ENCODE data around the gene DNMBP. TPM values are rescaled to one million over a fixed set of nuclear protein-coding genes. Genes with fewer than 3 reads are reported as not detected.

The DNMBP gene
- total RNA-seq, 3 donors from 2014 or later, result 1.0 to 1.3 (median 1.2) TPM

DNA sequence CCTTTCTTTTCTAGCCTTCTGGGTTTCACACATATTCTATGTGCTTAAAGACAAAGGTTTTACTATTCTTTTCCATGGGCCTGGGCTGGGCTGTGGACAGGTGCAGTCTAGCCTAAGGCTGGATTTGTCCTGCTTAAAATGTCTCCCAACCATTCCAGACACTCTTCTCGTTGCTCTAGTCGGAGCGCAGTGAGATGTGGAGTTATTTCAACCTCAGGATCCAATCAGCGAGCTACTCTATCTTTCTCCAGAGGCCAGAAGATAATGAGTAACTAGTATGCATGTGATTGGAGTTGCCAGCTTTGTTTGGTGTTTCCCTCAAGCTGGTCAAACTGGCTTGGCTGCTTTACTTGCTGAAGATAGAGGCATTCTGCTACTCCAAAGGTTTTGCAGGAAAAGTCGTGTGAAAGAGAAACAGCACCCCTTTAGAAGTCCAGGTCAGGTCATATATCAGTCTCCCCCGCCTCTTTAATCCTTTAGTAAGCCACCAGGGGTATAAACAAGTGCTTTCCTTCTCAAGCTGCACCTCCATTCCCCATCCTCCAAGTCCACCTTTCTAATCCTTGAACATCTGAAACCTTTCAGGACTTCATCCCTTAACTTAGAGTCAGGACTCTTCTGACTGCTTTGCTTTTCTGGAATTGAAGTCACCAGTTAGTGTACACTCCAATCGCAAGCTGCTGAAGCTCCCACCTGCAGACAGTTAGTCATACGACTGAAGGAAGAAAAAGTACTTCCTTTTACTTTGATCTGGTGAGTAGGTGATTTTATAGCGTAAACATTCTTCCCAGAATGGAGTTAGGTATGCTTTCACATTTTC, 78.8 kb downstream of the DNMBP start:
- H3K4me1 Mint-ChIP-seq (ENCODE audit: low read depth), result peaks cover 7% of the 10 kb centered on the region
- DNase-seq (no peak), ATAC-seq (no peak)
- no peaks in the 10 kb centered on the region for H3K27me3 Mint-ChIP-seq (ENCODE audit: low read depth)
- peaks cover 1% of the 10 kb centered on the region for H3K36me3 Mint-ChIP-seq (ENCODE audit: insufficient read depth)
- H3K4me3 Mint-ChIP-seq, result no peak overlapping the region
- H3K9me3 Mint-ChIP-seq, result no peaks in the 10 kb centered on the region

GRCh38 chr10:99929360-99929759, 80.4 kb downstream of the DNMBP start:
- H3K27me3 Mint-ChIP-seq (ENCODE audit: low read depth), result no peaks in the 10 kb centered on the region
- no peaks in the 10 kb centered on the region for H3K9me3 Mint-ChIP-seq
- ATAC-seq (no peak), DNase-seq (no peak)
- peaks cover 1% of the 10 kb centered on the region for H3K36me3 Mint-ChIP-seq (ENCODE audit: insufficient read depth)
- H3K4me3 Mint-ChIP-seq, result no peak overlapping the region
- H3K4me1 Mint-ChIP-seq (ENCODE audit: low read depth), result peaks cover 7% of the 10 kb centered on the region

- H3K27me3 Mint-ChIP-seq (ENCODE audit: low read depth), result no peaks in the 10 kb centered on the region
- H3K36me3 Mint-ChIP-seq (ENCODE audit: insufficient read depth), result peaks cover 5% of the 10 kb centered on the region
- no peaks in the 10 kb centered on the region for H3K9me3 Mint-ChIP-seq
- H3K4me3 Mint-ChIP-seq, result no peak overlapping the region
- ATAC-seq (no peak), DNase-seq (no peak)
- H3K4me1 Mint-ChIP-seq (ENCODE audit: low read depth), result peaks cover 7% of the 10 kb centered on the region
These were observed 81.9 kb downstream of the DNMBP start for GRCh38 chr10:99927721-99928280.

DNA sequence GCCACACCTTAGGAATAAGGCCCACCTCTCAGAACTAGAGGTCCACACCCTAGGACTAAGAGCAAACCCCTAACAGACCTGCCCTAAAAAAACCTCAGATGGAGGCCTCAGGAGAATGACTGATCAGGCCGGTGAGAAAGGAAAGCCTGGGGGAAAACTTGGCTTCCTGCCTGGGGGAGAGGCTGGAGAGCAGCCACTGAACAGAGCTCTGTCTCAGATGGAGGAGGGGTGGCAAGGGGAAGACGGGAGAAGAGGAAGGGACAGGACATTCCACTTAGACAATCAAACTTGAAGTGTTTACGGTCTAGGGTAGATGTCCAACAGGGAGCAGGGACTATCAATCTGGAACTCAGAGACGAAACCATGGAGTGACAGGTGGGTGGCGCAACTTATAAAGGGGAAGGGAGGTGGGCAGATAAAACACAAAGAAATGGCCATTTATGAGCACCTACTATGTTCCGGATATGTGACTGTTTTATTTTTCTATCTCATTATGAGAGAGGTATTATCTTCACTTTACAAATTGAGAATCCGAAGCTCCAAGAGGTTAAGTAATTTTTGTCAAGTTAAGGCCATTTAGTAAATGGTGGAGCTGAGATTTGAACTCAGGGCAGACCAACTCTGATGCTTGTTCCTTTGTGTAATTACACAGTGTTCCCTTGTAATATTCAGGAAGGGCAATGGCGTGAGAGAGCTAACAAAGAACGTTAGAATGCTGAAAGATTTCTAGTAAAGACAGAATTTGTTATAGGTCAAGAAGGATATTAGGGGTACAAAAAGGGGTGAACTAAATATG, 82.6 kb downstream of the DNMBP start:
- DNase-seq (no peak), ATAC-seq (no peak)
- H3K9me3 Mint-ChIP-seq, result no peaks in the 10 kb centered on the region
- no peak overlapping the region for H3K4me3 Mint-ChIP-seq
- H3K4me1 Mint-ChIP-seq (ENCODE audit: low read depth), result peaks cover 7% of the 10 kb centered on the region
- H3K36me3 Mint-ChIP-seq (ENCODE audit: insufficient read depth), result peaks cover 5% of the 10 kb centered on the region
- H3K27me3 Mint-ChIP-seq (ENCODE audit: low read depth), result no peaks in the 10 kb centered on the region

GRCh38 chr10:99924451-99925255, 85.1 kb downstream of the DNMBP start:
- Mint-ChIP-seq H3K9me3 (no peaks in the 10 kb centered on the region), H3K4me1 (ENCODE audit: low read depth) (peaks cover 3% of the 10 kb centered on the region), H3K27me3 (ENCODE audit: low read depth) (no peaks in the 10 kb centered on the region), H3K4me3 (no peak overlapping the region), H3K36me3 (ENCODE audit: insufficient read depth) (peaks cover 8% of the 10 kb centered on the region)
- no peak for DNase-seq
- ATAC-seq, result no peak

DNA sequence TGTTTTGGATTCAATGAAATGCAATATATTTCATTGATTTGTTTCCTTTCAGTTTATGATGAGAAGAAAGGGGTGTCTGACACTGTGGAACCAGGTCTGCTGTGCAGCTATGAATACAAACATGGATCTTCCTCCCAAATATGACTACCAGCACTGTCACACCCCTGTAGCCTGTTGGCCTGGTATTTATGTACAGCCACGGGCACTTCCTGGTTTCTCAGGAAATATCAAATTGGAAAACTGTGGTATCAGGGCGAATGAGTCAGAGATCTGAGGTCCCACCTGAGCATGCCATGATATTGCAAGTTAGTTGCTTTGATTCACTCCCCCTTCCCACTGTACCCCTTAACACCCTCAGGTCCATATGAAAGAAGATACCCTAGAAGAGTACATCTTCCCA, 87.8 kb downstream of the DNMBP start:
- no peak overlapping the region for H3K4me3 Mint-ChIP-seq
- H3K9me3 Mint-ChIP-seq, result no peaks in the 10 kb centered on the region
- no peak for DNase-seq
- H3K4me1 Mint-ChIP-seq (ENCODE audit: low read depth), result no peaks in the 10 kb centered on the region
- no peak for ATAC-seq
- H3K27me3 Mint-ChIP-seq (ENCODE audit: low read depth), result no peaks in the 10 kb centered on the region
- peaks cover 8% of the 10 kb centered on the region for H3K36me3 Mint-ChIP-seq (ENCODE audit: insufficient read depth)

- H3K27me3 Mint-ChIP-seq (ENCODE audit: low read depth), result no peaks in the 10 kb centered on the region
- no peak overlapping the region for H3K4me3 Mint-ChIP-seq
- ATAC-seq (no peak), DNase-seq (no peak)
- H3K36me3 Mint-ChIP-seq (ENCODE audit: insufficient read depth), result peaks cover 6% of the 10 kb centered on the region
- no peaks in the 10 kb centered on the region for H3K4me1 Mint-ChIP-seq (ENCODE audit: low read depth)
- no peaks in the 10 kb centered on the region for H3K9me3 Mint-ChIP-seq
These were observed 88.8 kb downstream of the DNMBP start for GRCh38 chr10:99920901-99921300.

- no peak overlapping the region for H3K4me3 Mint-ChIP-seq
- ATAC-seq (no peak), DNase-seq (no peak)
- H3K36me3 Mint-ChIP-seq (ENCODE audit: insufficient read depth), result peaks cover 6% of the 10 kb centered on the region
- no peaks in the 10 kb centered on the region for H3K27me3 Mint-ChIP-seq (ENCODE audit: low read depth)
- H3K4me1 Mint-ChIP-seq (ENCODE audit: low read depth), result no peaks in the 10 kb centered on the region
- H3K9me3 Mint-ChIP-seq, result no peaks in the 10 kb centered on the region
These were observed 89.3 kb downstream of the DNMBP start for GRCh38 chr10:99920486-99920885.

DNA sequence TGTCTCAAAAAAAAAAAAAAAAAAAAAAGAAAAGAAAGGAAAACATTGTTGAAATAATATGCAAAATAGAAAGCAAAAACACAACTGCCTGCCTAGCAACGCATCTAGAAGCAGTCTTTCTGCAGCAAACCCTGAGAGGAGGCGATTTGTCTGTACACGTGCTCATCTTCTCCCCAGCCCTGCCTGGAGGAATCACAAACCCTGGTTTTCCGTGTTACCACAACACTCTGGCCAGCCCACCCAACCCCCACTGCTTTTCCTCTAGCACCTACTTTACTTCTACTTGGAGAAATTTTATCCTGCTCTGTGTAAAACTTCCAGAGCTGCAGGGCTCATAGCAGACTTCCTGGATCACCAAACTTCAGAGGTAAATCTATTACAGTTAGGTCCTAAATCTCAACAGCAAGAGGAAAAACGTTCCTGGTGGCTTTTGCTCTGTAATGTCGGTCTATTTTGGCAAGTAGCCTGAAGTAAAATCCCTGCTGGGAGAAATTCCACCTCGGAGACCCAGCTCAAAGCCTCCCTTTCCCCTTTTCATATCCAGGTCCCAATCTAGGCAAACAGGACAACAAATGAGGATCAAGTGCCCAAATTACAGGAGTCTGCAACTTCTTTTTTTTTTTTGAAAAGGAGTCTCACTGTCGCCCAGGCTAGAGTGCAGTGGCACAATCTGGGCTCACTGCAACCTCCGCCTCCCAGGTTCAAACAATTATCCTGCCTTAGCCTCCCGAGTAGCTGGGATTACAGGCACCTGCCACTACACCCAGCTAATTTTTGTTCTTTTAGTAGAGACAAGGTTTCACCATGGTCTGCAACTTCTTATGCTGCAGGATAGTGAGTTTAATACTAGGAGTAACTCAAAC, 91.6 kb downstream of the DNMBP start:
- no peak for DNase-seq
- no peak for ATAC-seq
- peaks cover 2% of the 10 kb centered on the region for H3K36me3 Mint-ChIP-seq (ENCODE audit: insufficient read depth)
- no peak overlapping the region for H3K4me3 Mint-ChIP-seq
- no peaks in the 10 kb centered on the region for H3K9me3 Mint-ChIP-seq
- no peaks in the 10 kb centered on the region for H3K27me3 Mint-ChIP-seq (ENCODE audit: low read depth)
- H3K4me1 Mint-ChIP-seq (ENCODE audit: low read depth), result no peaks in the 10 kb centered on the region

- no peaks in the 10 kb centered on the region for H3K27me3 Mint-ChIP-seq (ENCODE audit: low read depth)
- no peak for DNase-seq
- no peak for ATAC-seq
- no peaks in the 10 kb centered on the region for H3K4me1 Mint-ChIP-seq (ENCODE audit: low read depth)
- peaks cover 2% of the 10 kb centered on the region for H3K36me3 Mint-ChIP-seq (ENCODE audit: insufficient read depth)
- no peaks in the 10 kb centered on the region for H3K9me3 Mint-ChIP-seq
- H3K4me3 Mint-ChIP-seq, result no peak overlapping the region
These were observed 93.0 kb downstream of the DNMBP start for GRCh38 chr10:99916776-99917175.

GRCh38 chr10:99915414-99915813, 94.3 kb downstream of the DNMBP start:
- DNase-seq, result no peak
- Mint-ChIP-seq H3K36me3 (ENCODE audit: insufficient read depth) (no peaks in the 10 kb centered on the region), H3K27me3 (ENCODE audit: low read depth) (no peaks in the 10 kb centered on the region), H3K9me3 (no peaks in the 10 kb centered on the region), H3K4me3 (no peak overlapping the region), H3K4me1 (ENCODE audit: low read depth) (no peaks in the 10 kb centered on the region)
- ATAC-seq, result no peak

DNA sequence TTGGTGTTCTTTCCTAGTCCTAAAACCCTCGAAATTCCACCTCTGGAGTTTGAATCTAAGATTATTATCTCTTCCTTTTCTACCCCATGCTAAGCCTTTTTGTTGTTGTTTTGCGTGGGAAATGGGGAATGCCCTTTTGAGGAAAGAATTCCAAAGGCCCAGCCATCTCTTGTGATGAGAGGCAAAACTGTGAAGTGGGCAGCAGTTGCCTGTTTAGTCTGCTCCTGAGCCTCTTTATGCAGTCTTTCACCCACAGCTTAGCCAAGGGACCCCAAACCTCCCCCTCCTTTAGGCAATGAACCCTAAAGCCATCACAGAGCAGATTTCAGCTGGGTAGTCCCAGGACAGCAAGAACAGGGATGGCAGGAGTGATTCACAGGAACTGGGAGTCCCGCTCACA, 95.5 kb downstream of the DNMBP start:
- no peaks in the 10 kb centered on the region for H3K9me3 Mint-ChIP-seq
- H3K36me3 Mint-ChIP-seq (ENCODE audit: insufficient read depth), result no peaks in the 10 kb centered on the region
- no peak for DNase-seq
- no peak overlapping the region for H3K4me3 Mint-ChIP-seq
- ATAC-seq, result no peak
- H3K27me3 Mint-ChIP-seq (ENCODE audit: low read depth), result no peaks in the 10 kb centered on the region
- no peaks in the 10 kb centered on the region for H3K4me1 Mint-ChIP-seq (ENCODE audit: low read depth)

- Mint-ChIP-seq H3K4me1 (ENCODE audit: low read depth) (no peaks in the 10 kb centered on the region), H3K27me3 (ENCODE audit: low read depth) (no peaks in the 10 kb centered on the region), H3K4me3 (no peak overlapping the region), H3K36me3 (ENCODE audit: insufficient read depth) (no peaks in the 10 kb centered on the region), H3K9me3 (no peaks in the 10 kb centered on the region)
- ATAC-seq, result no peak
- no peak for DNase-seq
These were observed 95.9 kb downstream of the DNMBP start for GRCh38 chr10:99913831-99914235.
